COR-L47 (cell line): ENCODE results near the gene CHRM4.
A peak's percentile ranks its signal among the peaks of the same experiment; 100 is the strongest.

Source experiments
- DNase-seq: peaks from one replicate; lab custom pipeline; 2025; lab: John Stamatoyannopoulos, UW

The CHRM4 gene

DNA sequence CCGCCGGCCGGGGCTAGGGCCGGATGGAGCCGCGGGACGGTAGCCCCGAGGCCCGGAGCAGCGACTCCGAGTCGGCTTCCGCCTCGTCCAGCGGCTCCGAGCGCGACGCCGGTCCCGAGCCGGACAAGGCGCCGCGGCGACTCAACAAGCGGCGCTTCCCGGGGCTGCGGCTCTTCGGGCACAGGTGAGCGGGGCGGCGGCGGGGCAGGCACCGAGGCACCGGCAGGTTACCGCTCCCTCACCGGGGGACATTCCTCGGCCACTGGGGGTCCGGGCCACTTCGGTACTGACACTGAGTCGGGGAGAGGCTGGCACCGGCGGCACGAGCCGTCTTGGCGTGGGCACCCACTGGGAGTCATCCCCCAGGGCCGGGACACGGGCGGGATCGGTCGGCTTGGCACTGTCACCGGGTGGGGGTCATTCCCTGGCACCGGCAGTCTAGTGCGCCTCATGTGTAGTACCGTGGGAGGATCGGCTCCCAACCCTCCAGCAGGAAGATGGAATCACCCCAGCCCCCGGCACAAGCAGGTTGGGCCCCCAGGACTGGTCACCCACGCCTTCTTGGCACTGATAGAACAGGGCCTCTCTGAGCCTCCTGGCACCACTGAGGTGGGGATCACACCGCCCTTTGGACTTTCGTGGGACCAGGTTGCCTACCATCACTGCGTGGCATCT, 43.8 kb downstream of the CHRM4 start:
- DNase-seq = peak; percentile 9

DNA sequence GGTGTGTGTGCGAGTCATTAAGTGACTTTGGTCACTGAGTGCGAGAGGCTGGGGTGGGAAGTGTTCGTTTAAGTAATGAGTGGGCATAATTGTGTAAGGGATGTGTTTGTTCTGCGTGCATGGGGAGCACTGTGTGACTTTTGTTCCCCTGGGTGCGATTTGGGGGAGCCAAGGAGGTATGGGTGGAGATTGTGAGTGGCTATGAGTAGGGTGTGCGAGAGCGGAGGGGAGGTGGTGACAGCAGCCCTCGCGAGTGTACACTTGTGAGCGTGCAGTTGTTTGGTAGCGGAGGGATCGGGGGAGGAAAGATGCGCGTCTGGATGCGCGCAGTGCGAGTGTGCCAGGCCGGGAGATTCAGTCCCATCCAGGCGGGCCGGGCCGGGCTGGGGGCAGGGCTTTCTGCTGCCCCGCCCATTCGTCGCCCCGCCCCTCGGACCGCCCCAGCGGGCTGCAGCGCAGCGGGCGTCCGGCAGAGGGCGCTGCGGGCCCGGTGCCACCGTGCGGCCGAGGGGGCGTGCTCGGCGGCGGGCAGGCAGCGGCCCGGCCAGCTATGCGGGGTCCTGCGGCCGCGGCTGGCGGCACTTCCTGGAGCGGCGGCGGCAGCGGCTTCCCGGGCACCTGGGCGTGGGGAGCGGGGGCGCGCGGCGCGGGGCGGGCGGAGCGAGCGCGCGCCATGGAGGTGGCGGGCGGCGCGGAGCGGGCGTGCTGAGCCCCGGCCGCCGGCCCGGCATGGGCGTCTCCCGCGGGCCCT, 44.5 kb downstream of the CHRM4 start, which contains the start of gene DGKZ:
DGKZ (plus strand) TSS at position 578 of the 751 bp plus-strand sequence. CDS start 197 bp downstream, outside the sequence.
- peak; percentile 77 for DNase-seq

DNA sequence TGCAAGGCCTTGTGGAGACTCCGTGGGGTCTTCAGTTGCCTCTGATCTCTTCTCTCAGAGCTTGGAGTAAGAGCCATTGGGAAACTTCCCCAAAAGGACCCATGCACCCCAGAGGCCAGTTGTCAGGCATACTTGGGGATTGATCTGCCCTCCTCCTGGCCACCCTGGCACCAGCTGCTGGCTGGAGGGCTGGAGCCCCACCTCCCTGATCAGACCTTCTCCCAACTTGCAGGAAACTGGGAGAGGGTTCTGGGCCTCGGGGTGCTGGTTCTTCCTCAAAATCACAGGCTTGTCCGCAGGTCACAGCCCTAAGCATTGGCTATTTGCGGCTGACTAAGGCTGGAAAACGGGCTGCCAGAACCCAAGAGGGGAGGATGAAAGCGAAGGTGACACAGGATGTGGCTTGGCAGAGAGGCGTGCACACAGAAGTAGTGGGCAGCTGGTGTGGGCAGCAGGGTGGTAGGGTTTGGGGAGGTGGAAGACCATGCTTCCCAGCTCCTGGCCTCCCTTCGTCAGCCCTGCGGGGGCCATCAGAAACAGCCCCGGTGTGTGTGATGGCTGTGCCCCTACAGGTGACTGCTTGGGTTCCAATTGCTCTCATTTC, 45.6 kb downstream of the CHRM4 start:
- no peak for DNase-seq

DNA sequence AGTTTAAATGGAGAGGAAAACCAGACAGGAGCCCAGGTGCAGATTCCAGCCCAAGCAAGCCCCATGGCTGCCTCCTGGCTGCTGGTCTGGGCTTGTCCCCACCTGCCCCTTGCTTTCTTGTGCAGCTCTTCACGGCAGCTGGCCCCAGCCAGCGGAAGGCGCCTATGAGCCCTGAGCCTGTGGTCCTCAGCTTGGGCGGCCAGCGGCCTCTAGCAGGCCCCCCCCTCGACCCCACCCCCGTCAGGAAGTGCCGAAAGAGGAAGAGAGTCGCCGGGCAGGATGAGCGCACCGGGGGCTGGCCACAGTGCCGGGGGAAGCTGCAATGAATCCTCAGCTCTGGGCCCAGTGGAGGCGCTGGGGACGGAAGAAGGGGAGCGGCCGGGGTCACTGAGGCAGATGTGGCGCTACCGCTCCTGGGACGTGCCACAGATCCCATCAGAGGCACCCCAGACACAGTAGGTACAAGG, 46.4 kb downstream of the CHRM4 start:
- no peak for DNase-seq

DNA sequence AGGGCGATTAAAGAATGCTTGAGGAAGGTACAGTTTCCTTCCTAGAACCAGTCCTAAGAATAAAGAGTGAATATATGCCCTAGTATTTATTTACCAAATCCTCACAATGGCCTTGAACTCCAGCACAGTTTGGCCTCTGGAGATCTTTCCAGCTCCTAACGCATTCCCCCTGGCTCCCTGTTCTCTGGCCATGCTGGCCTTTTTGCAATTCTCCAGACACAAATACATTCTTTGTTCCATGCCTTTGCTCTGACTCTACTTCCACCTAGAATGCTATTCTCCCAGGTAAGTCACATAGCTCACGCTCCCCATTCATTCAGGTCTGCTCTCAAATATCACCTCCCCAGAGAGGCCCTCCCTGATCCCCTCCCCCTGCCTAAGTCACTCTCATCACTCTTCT, 48.1 kb downstream of the CHRM4 start:
- DNase-seq = no peak

DNA sequence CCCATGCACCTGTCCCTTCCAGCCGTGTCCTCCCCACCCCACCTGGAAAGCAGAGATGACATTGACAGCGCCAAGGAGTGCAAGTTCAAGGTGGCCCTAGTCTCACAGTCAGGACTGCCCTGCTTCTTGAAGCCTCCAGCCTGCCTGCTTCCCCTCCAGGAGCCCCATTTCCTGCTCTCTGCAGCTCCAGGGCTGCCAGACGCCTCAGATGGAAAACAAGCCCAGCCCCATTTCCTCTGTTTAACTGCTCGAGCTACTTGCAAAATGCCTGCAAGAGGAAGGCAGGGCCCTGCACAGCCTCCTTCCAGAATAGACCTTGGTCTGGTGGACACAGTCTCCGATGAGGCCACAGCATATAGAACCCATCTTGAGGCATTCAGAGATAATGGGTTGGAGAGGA, 49.3 kb downstream of the CHRM4 start:
- DNase-seq = no peak

DNA sequence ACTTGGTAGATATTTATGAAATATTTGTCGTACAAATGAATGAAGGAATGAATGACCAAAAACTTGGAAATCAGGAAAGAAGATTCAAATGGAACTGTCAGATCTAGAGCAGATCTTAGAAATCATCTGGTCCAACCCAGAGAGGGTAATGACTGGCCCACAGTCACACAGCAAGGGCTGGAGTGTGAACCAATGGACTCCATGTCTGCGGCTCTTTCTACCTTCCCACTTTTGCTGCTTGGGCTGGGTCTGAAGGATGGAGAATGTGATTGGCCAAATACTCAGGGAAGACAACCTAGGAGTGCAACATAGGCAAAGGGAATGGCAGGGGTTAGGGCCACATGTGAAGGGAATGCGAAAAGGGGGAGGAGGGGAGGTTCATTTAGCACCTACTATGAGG, 50.1 kb downstream of the CHRM4 start:
- DNase-seq = no peak

DNA sequence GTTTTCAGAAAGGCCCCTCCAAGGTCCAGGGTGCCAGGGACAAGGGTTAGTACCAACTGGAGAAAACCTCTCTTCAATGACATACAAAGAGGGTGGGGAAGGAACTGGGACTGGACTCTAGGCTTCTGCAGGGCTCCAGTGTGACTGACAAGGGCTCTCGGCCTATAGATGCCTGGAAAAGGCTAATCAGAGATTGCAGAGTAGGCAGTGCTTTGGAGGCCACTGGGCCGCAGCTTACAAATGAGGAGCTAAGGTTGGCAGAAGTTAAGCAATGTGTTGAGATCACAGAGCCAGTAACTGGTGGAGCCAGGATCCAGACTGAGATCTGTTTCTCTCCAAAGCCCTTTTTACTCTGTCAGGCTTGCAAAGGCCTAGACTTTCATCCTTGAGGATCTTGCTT, 51.8 kb downstream of the CHRM4 start:
- no peak for DNase-seq

DNA sequence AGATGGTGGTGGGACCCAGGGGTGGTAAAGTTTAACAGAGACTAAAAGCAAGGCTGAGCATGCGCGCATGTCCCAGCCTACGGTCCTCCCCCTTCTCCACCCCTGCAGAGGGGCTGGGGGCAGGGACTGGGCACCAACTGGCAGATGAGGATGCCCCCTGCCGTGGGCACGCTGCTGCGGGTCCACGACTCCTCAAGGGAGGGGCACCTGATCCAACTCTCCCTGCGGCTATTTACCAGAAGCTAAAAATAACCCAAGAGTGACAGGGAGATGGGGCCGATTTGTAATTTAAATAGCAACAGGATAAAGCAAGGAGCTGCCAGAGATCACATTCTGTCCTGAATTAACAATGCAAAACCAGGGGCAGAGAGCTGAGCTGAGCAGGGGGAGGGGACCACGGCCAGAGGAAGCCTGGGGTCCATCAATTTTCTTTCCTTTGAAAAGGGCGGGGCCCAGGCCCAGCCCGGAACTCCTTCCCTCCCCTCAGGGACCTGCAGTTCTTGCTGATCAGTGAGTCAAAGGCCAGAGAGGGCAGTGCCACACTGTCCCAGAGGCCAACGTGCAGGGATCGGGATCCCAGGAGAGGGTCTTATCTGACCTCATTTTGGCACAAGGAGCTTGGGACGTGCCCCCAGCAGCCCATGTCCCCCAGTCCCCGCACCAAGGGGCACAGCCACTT, 52.4 kb downstream of the CHRM4 start:
- DNase-seq = peak; percentile 98

DNA sequence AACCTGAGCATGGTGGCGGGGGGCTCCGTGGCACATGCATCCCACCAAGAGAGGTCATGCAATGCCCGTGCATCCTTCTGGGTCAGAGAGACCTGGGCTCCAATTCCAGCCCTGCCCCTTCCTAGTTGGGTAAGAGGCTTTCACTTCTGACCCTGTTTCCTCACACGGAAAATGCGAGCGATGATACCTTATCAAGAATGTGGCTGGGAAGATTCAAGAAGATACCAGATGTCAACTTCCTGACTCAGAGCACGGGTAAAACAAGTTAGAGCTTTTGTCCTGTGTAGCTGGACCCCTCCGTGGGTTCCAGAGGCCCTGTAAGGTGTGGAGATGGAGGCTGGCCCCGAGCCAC, 53.0 kb downstream of the CHRM4 start:
- no peak for DNase-seq

DNA sequence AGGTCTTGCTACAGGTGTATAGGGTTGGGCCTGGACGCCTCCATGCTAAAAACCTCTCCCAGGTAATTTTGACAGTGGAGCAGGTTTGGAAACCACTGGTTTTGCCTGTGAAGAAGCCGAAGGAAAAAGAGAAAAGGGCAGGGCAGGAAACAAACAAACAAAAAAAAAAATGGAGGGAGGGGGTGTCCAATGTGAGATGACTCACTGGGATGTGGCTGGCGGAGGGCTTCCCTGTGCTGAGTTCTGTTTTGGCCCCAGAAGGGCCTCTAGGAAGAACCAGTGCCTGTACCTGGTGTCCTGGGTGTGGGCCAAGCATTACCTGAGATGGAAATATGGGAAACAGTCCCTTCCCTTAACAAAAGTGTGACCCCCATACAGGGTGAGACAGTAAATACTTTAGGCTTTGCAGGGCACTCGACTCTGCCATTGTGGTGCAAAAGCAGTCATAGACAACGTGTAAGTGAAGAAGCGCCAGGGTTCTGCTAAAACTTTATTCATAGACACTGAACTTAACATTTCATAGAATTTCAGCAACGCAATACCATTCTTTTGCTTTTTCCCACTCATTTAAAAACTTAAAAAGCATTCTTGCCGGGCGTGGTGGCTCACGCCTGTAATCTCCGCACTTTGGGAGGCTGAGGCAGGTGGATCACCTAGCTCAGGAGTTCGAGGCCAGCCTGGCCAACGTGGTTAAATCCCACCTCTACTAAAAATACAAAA, 53.8 kb downstream of the CHRM4 start:
- no peak for DNase-seq

DNA sequence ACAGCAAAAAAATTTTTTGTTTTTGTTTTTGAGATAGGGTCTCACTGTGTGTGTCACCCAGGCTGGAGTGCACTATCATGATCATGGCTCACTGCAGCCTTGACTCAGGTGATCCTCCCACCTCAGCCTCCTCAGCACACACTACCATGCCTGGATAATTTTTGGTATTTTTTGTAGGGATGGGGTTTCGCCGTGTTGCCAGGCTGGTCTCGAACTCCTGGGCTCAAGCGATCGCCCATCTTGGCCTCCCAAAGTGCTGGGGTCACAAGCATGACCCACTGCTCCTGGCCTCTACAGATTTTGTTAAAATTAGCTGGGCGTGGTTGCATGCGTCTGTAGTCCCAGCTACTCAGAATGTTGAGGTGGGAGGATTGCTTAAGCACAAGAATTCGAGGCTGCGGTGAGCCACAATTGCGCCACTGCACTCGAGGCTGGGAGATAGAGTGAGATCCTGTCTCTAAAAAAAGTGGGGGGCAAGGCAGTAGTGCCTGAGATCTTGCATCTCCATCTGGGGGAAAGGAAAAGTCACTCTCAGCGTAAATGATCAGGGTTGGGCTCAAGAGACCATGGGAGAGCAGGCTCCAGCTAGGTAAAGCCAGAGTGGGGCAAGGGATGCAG, 54.9 kb downstream of the CHRM4 start:
- DNase-seq = no peak

DNA sequence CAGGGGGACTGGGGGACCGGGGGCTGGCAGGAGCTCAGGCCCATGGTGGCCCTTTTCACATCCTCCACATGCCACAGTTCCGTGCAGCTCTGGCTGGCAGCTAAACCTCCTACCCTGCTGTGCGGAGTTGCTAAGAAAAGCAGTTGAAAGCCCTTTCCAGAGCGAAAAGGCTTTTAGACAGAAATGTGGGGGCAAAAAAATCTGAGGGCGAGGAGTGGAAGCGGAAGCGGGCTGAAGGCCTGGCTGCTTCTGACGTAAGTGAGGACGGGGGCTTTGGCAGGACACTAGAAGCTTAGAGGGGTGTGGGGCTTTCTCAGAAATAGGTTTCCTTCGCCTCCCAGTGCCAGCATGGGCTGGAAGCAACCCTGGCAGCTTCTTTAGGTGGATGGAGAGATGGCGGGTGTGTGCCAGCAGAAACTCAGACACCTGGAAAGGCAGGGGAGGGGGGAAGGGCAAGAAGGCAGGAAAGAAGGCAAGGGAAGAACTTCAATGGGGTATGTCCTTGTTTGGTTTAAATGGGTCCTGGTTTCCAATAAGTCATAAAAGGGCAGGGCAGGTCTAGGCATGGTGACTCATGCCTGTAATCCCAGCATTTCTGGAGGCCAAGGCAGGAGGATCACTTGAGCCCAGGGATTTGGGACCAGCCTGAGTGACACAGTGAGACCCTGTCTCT, 55.5 kb downstream of the CHRM4 start:
- no peak for DNase-seq

DNA sequence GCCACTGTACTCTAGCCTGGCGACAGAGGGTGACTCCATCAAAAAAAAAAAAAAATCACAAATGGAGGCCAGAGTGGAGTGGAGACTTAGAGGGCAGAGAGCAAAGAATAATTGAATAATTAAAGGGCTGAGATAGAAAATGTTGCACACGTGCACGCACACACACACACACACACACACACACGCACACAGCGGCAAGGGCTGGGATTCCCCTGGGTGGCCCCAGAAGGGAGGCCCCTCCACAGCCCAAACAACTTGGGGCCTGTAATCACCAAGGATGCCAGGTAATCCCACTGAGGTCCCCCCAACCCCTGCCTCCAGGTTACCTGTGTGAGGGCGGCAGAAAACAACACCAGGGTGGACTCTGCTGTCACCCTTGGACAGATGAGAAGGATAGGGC, 56.3 kb downstream of the CHRM4 start:
- no peak for DNase-seq

DNA sequence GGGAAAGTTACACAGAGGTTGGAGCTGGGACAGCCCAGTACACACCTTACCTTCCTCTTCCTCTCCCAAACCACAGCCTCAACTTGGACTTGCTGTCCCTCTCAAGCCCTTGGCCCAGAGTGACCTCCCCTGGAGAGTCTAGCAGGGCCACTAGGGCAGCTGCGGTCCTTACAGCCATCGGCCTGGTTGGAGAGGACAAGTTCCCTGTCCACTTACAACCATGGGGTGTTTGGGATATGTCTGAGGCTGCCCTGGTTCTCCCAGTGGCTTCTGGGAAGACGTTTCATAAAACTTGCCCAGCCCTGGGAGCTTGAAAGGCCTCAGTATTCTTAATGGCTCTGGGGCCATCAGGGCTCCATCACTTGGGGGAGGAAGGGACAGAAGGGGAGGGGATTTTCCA, 57.4 kb downstream of the CHRM4 start:
- no peak for DNase-seq
